ENCODE data around the gene MAD1L1.

Gene MAD1L1

DNA sequence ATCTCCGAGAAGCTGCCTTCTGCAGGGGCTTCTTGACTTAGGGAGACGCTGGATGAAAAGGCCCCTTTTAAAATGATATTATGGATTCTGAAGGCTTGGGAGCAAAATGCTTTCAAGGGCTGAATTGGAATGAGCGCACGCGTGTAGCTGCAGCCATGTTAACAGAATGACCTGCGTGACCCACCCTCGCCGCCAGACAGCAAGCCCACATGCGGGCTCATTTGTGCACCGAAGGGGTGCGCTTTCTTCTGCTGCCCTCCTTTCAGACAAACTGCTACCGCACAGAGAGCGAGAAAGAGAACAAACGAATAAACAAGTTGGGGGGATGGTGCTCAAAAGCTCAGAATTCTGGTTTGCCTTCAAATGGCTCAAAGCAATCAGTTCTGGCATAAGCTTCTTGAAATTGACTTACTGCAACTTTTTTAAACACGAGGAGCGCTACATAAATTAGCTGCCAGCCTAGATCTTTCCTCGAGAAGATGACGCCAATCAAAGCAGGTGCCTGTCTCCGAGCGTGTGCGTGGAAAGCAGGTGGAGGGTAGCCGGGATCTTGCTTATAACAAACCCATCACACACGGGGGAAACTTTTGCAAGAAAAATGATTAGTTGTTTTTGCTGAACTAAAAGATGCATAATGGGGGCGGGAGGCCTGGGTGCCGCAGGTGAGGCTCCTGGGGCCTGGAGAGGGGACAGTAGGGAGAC lies 268.4 kb downstream of the MAD1L1 start:
- no peaks in the 10 kb centered on the region for H3F3A ChIP-seq (ENCODE audit: insufficient read depth)
- no peak overlapping the region for H3K4me3 ChIP-seq (ENCODE audit: insufficient read depth, low read length, poor library complexity, severe bottlenecking)
- H3K27me3 ChIP-seq (ENCODE audit: low read length) = no peaks in the 10 kb centered on the region
- no peaks in the 10 kb centered on the region for H3K9me2 ChIP-seq (replicated peaks; ENCODE audit: insufficient read depth, low read length)
- H3K9ac ChIP-seq (ENCODE audit: low read length) = no peak overlapping the region
- no peaks in the 10 kb centered on the region for H4K20me1 ChIP-seq (ENCODE audit: low read depth, low read length)
- no peaks in the 10 kb centered on the region for H3K79me2 ChIP-seq (ENCODE audit: insufficient read depth, low read length)
- no peak overlapping the region for H3K27ac ChIP-seq (ENCODE audit: low read depth, low read length)
- no peak overlapping the region for H2AFZ ChIP-seq (ENCODE audit: low read depth, low read length, severe bottlenecking)
- no peaks in the 10 kb centered on the region; the same call in 1 of the 2 replicates for H3K36me3 ChIP-seq (ENCODE audit: low read length)
- TF ChIP-seq, protein P1, sequence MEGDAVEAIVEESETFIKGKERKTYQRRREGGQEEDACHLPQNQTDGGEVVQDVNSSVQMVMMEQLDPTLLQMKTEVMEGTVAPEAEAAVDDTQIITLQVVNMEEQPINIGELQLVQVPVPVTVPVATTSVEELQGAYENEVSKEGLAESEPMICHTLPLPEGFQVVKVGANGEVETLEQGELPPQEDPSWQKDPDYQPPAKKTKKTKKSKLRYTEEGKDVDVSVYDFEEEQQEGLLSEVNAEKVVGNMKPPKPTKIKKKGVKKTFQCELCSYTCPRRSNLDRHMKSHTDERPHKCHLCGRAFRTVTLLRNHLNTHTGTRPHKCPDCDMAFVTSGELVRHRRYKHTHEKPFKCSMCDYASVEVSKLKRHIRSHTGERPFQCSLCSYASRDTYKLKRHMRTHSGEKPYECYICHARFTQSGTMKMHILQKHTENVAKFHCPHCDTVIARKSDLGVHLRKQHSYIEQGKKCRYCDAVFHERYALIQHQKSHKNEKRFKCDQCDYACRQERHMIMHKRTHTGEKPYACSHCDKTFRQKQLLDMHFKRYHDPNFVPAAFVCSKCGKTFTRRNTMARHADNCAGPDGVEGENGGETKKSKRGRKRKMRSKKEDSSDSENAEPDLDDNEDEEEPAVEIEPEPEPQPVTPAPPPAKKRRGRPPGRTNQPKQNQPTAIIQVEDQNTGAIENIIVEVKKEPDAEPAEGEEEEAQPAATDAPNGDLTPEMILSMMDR (IDR thresholded peaks at IDR 0.05; ENCODE audit: insufficient read depth, low read length, poor library complexity, severe bottlenecking) = no peak
- TF ChIP-seq EZH2phosphoT487 (conservative IDR thresholded peaks at IDR 0.05; ENCODE audit: low read length) = no peak
- H3K9me3 ChIP-seq (ENCODE audit: insufficient read depth, low read length) = no peaks in the 10 kb centered on the region
- H3K4me2 ChIP-seq (ENCODE audit: low read depth, low read length, poor library complexity, severe bottlenecking) = no peak overlapping the region

GRCh38 chr7:1963575-1963974 lies 269.2 kb downstream of the MAD1L1 start:
- no peaks in the 10 kb centered on the region for H3F3A ChIP-seq (ENCODE audit: insufficient read depth)
- H3K9ac ChIP-seq (ENCODE audit: low read length) = no peak overlapping the region
- no peak overlapping the region for H2AFZ ChIP-seq (ENCODE audit: low read depth, low read length, severe bottlenecking)
- no peaks in the 10 kb centered on the region for H3K79me2 ChIP-seq (ENCODE audit: insufficient read depth, low read length)
- no peaks in the 10 kb centered on the region for H3K27me3 ChIP-seq (ENCODE audit: low read length)
- H3K9me3 ChIP-seq (ENCODE audit: insufficient read depth, low read length) = no peaks in the 10 kb centered on the region
- H3K36me3 ChIP-seq (ENCODE audit: low read length) = no peaks in the 10 kb centered on the region; the same call in 1 of the 2 replicates
- H4K20me1 ChIP-seq (ENCODE audit: low read depth, low read length) = no peaks in the 10 kb centered on the region
- TF ChIP-seq, protein P1 (IDR thresholded peaks at IDR 0.05; ENCODE audit: insufficient read depth, low read length, poor library complexity, severe bottlenecking) = no peak
- TF ChIP-seq EZH2phosphoT487 (conservative IDR thresholded peaks at IDR 0.05; ENCODE audit: low read length) = no peak
- no peaks in the 10 kb centered on the region for H3K9me2 ChIP-seq (replicated peaks; ENCODE audit: insufficient read depth, low read length)
- no peak overlapping the region for H3K4me2 ChIP-seq (ENCODE audit: low read depth, low read length, poor library complexity, severe bottlenecking)
- no peak overlapping the region for H3K27ac ChIP-seq (ENCODE audit: low read depth, low read length)
- H3K4me3 ChIP-seq (ENCODE audit: insufficient read depth, low read length, poor library complexity, severe bottlenecking) = no peak overlapping the region

DNA sequence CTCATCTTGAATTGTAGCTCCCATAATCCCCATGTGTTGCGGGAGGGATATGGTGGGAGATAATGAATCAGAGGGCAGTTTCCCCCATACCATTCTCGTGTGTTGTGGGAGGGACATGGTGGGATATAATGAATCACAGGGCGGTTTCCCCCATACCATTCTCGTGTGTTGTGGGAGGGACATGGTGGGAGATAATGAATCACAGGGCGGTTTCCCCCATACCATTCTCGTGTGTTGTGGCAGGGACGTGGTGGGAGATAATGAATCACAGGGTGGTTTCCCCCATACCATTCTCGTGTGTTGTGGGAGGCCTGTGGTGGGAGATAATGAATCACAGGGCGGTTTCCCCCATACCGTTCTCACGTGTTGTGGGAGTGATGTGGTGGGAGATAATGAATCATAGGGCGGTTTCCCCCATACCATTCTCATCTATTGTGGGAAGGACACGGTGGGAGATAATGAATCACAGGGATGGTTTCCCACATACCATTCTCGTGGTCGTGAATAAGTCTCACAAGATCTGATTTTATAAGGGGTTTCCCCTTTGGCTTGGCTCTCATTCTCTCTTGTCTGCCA lies 271.0 kb downstream of the MAD1L1 start:
- Histone ChIP-seq H2AFZ (ENCODE audit: low read depth, low read length, severe bottlenecking) (no peak overlapping the region), H3K79me2 (ENCODE audit: insufficient read depth, low read length) (no peaks in the 10 kb centered on the region), H3K9me3 (ENCODE audit: insufficient read depth, low read length) (no peaks in the 10 kb centered on the region), H3K27ac (ENCODE audit: low read depth, low read length) (no peak overlapping the region), H3K9ac (ENCODE audit: low read length) (no peak overlapping the region), H4K20me1 (ENCODE audit: low read depth, low read length) (no peaks in the 10 kb centered on the region), H3K4me3 (ENCODE audit: insufficient read depth, low read length, poor library complexity, severe bottlenecking) (no peak overlapping the region), H3K9me2 (replicated peaks; ENCODE audit: insufficient read depth, low read length) (no peaks in the 10 kb centered on the region), H3F3A (ENCODE audit: insufficient read depth) (no peaks in the 10 kb centered on the region), H3K36me3 (ENCODE audit: low read length) (no peaks in the 10 kb centered on the region; the same call in 1 of the 2 replicates), H3K4me2 (ENCODE audit: low read depth, low read length, poor library complexity, severe bottlenecking) (no peak overlapping the region), H3K27me3 (ENCODE audit: low read length) (no peaks in the 10 kb centered on the region)
- TF ChIP-seq, protein P1 (IDR thresholded peaks at IDR 0.05; ENCODE audit: insufficient read depth, low read length, poor library complexity, severe bottlenecking) = no peak
- no peak for TF ChIP-seq EZH2phosphoT487 (conservative IDR thresholded peaks at IDR 0.05; ENCODE audit: low read length)
